Testis (tissue), 3 donors: ENCODE data around the gene COL16A1. TPM values are rescaled to one million over a fixed set of nuclear protein-coding genes. Genes with fewer than 3 reads are reported as not detected.

ENCODE experiments used
- DNase-seq: peaks from one replicate; pipeline ENCODE4 v3.0.0-alpha.2; 2019
- H3K27ac ChIP-seq, 2 donors: fragments of 200-600 bp; sonication (generic); one replicate each; pipeline ENCODE4 v1.5.1; 2019
- H3K27me3 ChIP-seq: fragments of 200-600 bp; sonication (generic); one replicate; pipeline ENCODE4 v1.5.1; 2019
- H3K36me3 ChIP-seq: fragments of 200-600 bp; sonication (generic); one replicate; pipeline ENCODE4 v1.5.1; 2017; ENCODE audit warnings: low read depth; ENCODE audit errors: missing control alignments
- H3K4me1 ChIP-seq: fragments of 200-600 bp; sonication (generic); one replicate; pipeline ENCODE4 v1.5.1; 2019
- H3K4me3 ChIP-seq, 2 donors: fragments of 200-600 bp; sonication (generic); one replicate each; pipeline ENCODE4 v1.5.1; 2017 to 2019
- H3K9me3 ChIP-seq: fragments of 200-600 bp; sonication (generic); one replicate; pipeline ENCODE4 v1.5.1; 2017
- POLR2A ChIP-seq: fragments of 450-650 bp; IDR thresholded peaks from one replicate; pipeline ENCODE4 v1.6.1; 2017; ENCODE audit warnings: antibody characterized with exemption, mild to moderate bottlenecking, moderate library complexity
- WGBS, 2 donors: methylation state at CpG; one replicate each; pipeline ENCODE4 v1.1.5; 2018; 5-methylcytosine and 5-hydroxymethylcytosine counted together
- intact Hi-C: fragments of 100-400 bp; cut with DNase I; formaldehyde crosslinking; loops from one replicate; pipeline ENCODE4 v1.15.1; 2023; ENCODE audit warnings: low total_unique reads
- polyA plus RNA-seq: library from polyadenylated mRNA; stranded (reverse); fragments of 350-450 nt; fragmentation: Illumina TruSeq; extraction: RNeasy Lipid Tissue Mini Kit (QIAGEN cat#74804); gene quantifications from one replicate; pipeline ENCODE4 v1.2.3, GENCODE V29; 2014; ENCODE audit warnings: low read depth, low replicate concordance; ENCODE audit not compliant: insufficient read depth
- total RNA-seq, 2 donors: library from RNA; depleted of rRNA; stranded (reverse); fragments of >200 nt; gene quantifications; one replicate each; pipeline ENCODE4 v1.2.3, GENCODE V29; 2016
- TF ChIP-seq, protein P1 (sequence below), 3 experiments: fragments of 450-650 bp in 2 of 3; fragments of 200-600 bp in 1 of 3; sonication (generic) in 1 of 3; IDR thresholded peaks; one replicate each; pipeline ENCODE4 v1.5.1; 2016 to 2019; ENCODE audit warnings: antibody characterized with exemption in 3 of 3, mild to moderate bottlenecking in 2 of 3, moderate library complexity in 1 of 3

Gene COL16A1
- total and polyA plus RNA-seq, 3 donors from 2014 or later, result 96.4 to 120 (median 101) TPM

DNA sequence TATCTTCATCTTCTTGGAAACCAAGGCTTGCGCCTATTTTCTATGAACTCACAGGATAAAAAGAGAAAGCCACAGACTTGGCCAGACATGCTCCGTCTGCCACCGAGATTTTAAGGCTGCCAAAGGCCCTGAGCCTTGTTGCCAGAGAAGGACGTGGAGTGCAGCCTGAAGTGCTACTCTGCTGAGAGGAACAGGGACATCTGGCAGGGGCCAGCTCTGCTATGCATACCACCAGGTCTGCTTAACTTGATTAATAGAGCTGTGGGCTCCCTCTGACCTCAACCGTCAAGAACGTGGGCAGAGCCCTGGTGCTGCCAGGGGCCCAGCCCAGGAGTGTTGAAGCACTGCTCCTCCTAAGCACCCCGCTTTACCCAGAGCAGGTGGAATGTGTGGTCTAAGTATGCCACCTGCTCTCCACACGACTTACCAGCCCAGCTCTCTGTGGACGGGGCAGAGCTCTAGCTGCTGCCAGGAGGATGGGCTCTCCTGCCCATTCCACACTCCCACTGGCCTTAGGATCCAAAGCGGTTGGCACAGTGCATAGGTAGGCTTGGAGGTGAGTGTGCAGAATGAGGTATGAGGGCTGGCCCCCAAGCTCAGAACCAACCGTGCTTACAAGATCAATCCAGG is 75.8 kb downstream of the COL16A1 start:
- H3K4me3 ChIP-seq, result no peak overlapping the region

DNA sequence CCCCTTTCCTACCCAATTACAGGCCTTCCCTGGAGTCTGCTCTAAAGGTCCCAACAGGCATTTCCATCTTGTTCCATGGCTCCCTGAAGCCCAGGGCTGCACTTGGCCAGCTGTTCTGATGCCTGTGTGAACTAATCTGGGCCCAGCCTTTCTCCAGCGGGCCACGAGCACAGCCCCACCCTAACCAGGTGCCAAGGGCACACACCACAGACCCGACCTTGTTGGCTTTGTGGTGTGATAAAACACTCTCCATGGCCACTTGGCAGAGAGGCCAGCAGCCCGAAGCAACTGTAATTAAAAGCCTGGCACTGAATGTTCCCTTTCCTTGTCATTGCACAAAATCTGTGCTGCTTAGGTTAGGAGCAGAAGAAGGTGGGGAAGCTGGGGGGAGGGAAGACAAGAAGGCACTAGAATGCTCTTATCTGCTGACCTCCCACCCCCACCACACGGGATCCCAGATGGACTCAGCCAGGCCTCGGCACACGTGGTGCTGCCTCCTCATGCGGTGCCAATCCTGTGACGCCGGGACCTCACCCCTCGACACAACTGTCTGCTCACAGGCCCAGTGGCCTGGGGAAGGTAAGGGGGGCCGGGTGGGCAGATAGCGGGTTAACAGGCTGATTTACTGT is 76.4 kb downstream of the COL16A1 start:
- Histone ChIP-seq H3K27ac (peak overlapping the region; percentile 60 to 80), H3K27me3 (no peaks in the 10 kb centered on the region), H3K9me3 (no peaks in the 10 kb centered on the region), H3K4me1 (peaks cover 27% of the 10 kb centered on the region), H3K36me3 (no peaks in the 10 kb centered on the region), H3K4me3 (no peak overlapping the region)
- WGBS, 2 donors, result 32 to 42% methylated on average over 8 to 13 of the region's 13 CpGs
- intact Hi-C loops, result no loop called here
- peak; percentile 81 for DNase-seq
- no peak for TF ChIP-seq POLR2A
- TF ChIP-seq, protein P1, sequence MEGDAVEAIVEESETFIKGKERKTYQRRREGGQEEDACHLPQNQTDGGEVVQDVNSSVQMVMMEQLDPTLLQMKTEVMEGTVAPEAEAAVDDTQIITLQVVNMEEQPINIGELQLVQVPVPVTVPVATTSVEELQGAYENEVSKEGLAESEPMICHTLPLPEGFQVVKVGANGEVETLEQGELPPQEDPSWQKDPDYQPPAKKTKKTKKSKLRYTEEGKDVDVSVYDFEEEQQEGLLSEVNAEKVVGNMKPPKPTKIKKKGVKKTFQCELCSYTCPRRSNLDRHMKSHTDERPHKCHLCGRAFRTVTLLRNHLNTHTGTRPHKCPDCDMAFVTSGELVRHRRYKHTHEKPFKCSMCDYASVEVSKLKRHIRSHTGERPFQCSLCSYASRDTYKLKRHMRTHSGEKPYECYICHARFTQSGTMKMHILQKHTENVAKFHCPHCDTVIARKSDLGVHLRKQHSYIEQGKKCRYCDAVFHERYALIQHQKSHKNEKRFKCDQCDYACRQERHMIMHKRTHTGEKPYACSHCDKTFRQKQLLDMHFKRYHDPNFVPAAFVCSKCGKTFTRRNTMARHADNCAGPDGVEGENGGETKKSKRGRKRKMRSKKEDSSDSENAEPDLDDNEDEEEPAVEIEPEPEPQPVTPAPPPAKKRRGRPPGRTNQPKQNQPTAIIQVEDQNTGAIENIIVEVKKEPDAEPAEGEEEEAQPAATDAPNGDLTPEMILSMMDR (IDR thresholded peaks at IDR 0.05), result no peak

More for the DNA sequence above, 75.8 kb downstream of the COL16A1 start:
- H3K36me3 ChIP-seq, result no peaks in the 10 kb centered on the region
- H3K27ac ChIP-seq, result peak overlapping the region; percentile 60 to 80
- H3K9me3 ChIP-seq, result no peaks in the 10 kb centered on the region
- intact Hi-C loops, result no loop called here
- 42 to 52% methylated on average over 10 to 11 of the region's 11 CpGs for WGBS, 2 donors
- no peaks in the 10 kb centered on the region for H3K27me3 ChIP-seq
- DNase-seq, result peak; percentile 33
- H3K4me1 ChIP-seq, result peaks cover 27% of the 10 kb centered on the region
- TF ChIP-seq, protein P1 (IDR thresholded peaks at IDR 0.05), result no peak
- TF ChIP-seq POLR2A, result no peak

DNA sequence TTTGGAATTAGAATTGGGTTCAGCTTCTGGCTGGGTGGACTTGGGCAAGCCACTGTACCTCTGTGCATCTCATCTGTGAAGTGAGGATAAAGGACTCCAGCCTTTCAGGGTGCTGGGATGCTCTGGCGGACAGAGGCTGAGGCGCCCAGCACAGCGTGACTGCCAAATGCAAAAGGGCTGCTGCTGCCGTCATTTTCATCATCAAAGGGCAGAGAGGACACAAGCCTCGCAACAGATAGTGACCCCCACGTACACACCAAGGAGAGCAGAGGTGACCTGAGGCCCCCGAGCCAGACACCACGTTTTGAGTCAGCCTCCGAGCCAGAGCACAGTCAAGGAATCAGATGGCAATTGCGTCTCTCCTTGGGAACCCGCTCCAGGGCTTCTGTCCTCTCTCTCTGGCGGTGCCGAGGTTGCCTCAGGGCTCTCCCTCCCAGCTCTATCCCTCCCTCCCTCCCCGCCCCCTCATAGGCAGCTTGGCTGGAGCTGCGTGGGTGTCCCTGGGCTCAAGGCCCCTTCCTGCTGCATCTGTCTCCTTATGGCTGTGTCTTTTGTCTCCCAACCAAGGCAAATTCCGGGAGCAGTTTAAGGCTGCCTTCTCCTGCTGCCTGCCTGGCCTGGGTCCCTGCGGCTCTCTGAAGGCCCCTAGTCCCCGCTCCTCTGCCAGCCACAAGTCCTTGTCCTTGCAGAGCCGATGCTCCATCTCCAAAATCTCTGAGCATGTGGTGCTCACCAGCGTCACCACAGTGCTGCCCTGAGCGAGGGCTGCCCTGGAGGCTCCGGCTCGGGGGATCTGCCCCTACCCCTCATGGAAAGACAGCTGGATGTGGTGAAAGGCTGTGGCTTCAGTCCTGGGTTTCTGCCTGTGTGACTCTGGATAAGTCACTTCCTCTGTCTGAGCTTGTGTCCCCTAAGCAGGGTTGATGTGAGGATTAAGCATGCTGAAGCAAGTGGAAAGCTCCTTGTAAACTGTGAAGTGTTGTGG is 77.3 kb downstream of the COL16A1 start:
- intact Hi-C loops, result no loop called here
- 30 to 54% methylated on average over 14 to 23 of the region's 23 CpGs for WGBS, 2 donors
- H3K9me3 ChIP-seq, result no peaks in the 10 kb centered on the region
- DNase-seq, result peak; percentile 81
- TF ChIP-seq, protein P1 (IDR thresholded peaks at IDR 0.05), result no peak
- no peak for TF ChIP-seq POLR2A
- H3K27me3 ChIP-seq, result no peaks in the 10 kb centered on the region
- H3K36me3 ChIP-seq, result no peaks in the 10 kb centered on the region
- H3K4me1 ChIP-seq, result peaks cover 27% of the 10 kb centered on the region
- H3K27ac ChIP-seq, result peak overlapping the region; percentile 60 to 80
- H3K4me3 ChIP-seq, result no peak overlapping the region

- Histone ChIP-seq H3K9me3 (no peaks in the 10 kb centered on the region), H3K4me3 (no peak overlapping the region), H3K4me1 (peaks cover 27% of the 10 kb centered on the region), H3K36me3 (no peaks in the 10 kb centered on the region), H3K27me3 (no peaks in the 10 kb centered on the region), H3K27ac (peak overlapping the region in 1 of 2 donors; percentile 60)
- TF ChIP-seq, protein P1 (IDR thresholded peaks at IDR 0.05), result no peak
- TF ChIP-seq POLR2A, result no peak
- intact Hi-C loops, result no loop called here
- WGBS, 2 donors, result 82 to 85% methylated on average over 4 of the region's 4 CpGs
- DNase-seq, result no peak
These were observed 78.1 kb downstream of the COL16A1 start for GRCh38 chr1:31625561-31626222.
